Kidney (tissue), 14 donors: Measurements from ENCODE around the gene IFI27L1. TPM values are rescaled to one million over a fixed set of nuclear protein-coding genes. Genes with fewer than 3 reads are reported as not detected.

Experiments
- DNase-seq, 5 donors: peaks; one replicate each; pipeline ENCODE4 v3.0.0-alpha.2; 2013 to 2020
- FAIRE-seq: peaks from 2 replicates; lab custom pipeline; 2012; peaks lifted over from hg19 to GRCh38; lab: Jason Lieb, UNC
- H3K27ac ChIP-seq, 2 donors: one replicate each; pipeline ENCODE4 v1.7.0; 2013; ENCODE audit warnings: low read depth in 2 of 2, low read length in 2 of 2, inconsistent platforms in 1 of 2
- H3K27me3 ChIP-seq: one replicate; pipeline ENCODE4 v1.7.1; 2013; ENCODE audit warnings: low read length, inconsistent platforms; ENCODE audit not compliant: control insufficient read depth, insufficient read depth
- H3K36me3 ChIP-seq, 3 donors: one replicate each; pipeline versions ENCODE4 v1.7.0 to v1.7.1; 2013; ENCODE audit warnings: low read length in 3 of 3, control low read depth in 1 of 3, inconsistent platforms in 1 of 3; ENCODE audit not compliant: insufficient read depth in 3 of 3, control insufficient read depth in 2 of 3
- H3K4me1 ChIP-seq, 3 donors: one replicate each; pipeline versions ENCODE4 v1.7.0 to v1.7.1; 2013; ENCODE audit warnings: low read length in 3 of 3, inconsistent platforms in 1 of 3, low read depth in 1 of 3; ENCODE audit not compliant: control insufficient read depth in 2 of 3, insufficient read depth in 2 of 3
- H3K4me3 ChIP-seq, 3 donors: one replicate each; pipeline versions ENCODE4 v1.7.0 to v1.8.1; 2013; ENCODE audit warnings: low read length in 3 of 3, control low read depth in 1 of 3, inconsistent platforms in 1 of 3
- H3K9ac ChIP-seq, 3 donors: one replicate each; pipeline versions ENCODE4 v1.7.0 to v1.7.1; 2013; ENCODE audit warnings: low read length in 3 of 3, control low read depth in 1 of 3, inconsistent platforms in 1 of 3
- H3K9me3 ChIP-seq, 3 donors: one replicate each; pipeline versions ENCODE4 v1.7.0 to v1.7.1; 2013; ENCODE audit warnings: low read length in 3 of 3, control low read depth in 1 of 3, inconsistent platforms in 1 of 3; ENCODE audit not compliant: control insufficient read depth in 2 of 3, insufficient read depth in 1 of 3
- intact Hi-C: fragments of 100-400 bp; cut with DNase I; formaldehyde crosslinking; loops from one replicate; pipeline ENCODE4 v1.11.1; 2022
- polyA plus RNA-seq: library from polyadenylated mRNA; stranded (reverse); fragments of 350-450 nt; fragmentation: Illumina TruSeq; extraction: RNeasy Lipid Tissue Mini Kit (QIAGEN cat#74804); gene quantifications from one replicate; pipeline ENCODE4 v1.2.3, GENCODE V29; 2014; ENCODE audit warnings: low read depth, low replicate concordance; ENCODE audit not compliant: insufficient read depth
- total RNA-seq: library from RNA; stranded (reverse); fragmentation: NEBNext Ultra II Directional; extraction: Animal tissue kit (Norgen Biotek cat#: 25700); gene quantifications from one replicate; pipeline ENCODE4 v1.2.1, GENCODE V29; 2021
- TF ChIP-seq, protein P1 (sequence below): IDR thresholded peaks from 3 replicates; pipeline ENCODE4 v1.5.1; 2012; ENCODE audit warnings: mild to moderate bottlenecking, moderate library complexity, borderline replicate concordance; ENCODE audit not compliant: insufficient read depth; ENCODE audit errors: extremely low read depth
- donor health status: control.
- donor health status: control.
- donor health status: control.
- donor health status: control.
- donor health status: control.
- donor health status: DM: yes; HTN: yes; CAD: no.
- donor health status: Normal renal cell carcinoma (clear cell type).

Gene IFI27L1
- total and polyA plus RNA-seq, 2 donors from 2014 or later = 22.5 to 30.6 TPM

DNA sequence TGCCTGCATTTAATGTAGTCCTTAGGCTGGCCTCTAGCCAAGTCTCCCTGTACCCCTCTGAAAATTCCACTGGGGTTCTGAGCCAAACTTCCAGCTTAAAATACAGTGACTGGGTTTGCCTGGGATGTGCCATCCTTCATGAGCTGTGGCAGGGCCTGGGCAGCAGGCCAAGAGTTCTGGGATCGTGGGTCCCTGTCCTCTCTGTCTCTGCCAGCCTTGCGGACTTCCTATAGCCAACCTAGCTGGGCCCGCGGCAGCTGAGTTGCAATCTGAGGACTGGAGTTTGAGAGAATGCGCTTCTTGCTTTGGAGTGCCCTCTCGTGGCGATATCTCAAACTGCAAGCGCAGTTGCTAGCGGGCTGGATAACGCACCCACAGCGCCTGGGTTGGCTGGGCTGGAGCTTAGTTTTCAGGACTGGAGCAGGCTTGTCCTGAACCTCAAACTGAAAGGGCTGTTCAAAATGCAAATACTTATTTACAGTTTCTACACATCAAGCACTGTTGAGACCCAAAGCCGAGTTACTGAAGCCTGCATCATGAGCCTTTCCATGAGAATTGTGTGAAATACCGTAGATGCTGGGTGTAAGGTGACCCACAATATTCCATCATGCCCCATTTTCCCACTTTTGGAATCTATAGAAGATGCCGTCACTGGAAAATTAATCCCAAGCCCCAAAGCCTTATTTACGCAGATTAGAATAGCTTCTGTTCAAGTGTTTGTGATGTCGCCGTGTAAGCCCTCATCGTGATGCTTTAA, 55.6 kb downstream of the IFI27L1 start:
- H3K9me3 ChIP-seq = no peaks in the 10 kb centered on the region
- no peaks in the 10 kb centered on the region for H3K36me3 ChIP-seq
- no peak overlapping the region for H3K4me3 ChIP-seq
- FAIRE-seq = peak; percentile 53
- H3K9ac ChIP-seq = no peak overlapping the region
- DNase-seq = peak; percentile 82 to 92 (median 85)
- TF ChIP-seq, protein P1, sequence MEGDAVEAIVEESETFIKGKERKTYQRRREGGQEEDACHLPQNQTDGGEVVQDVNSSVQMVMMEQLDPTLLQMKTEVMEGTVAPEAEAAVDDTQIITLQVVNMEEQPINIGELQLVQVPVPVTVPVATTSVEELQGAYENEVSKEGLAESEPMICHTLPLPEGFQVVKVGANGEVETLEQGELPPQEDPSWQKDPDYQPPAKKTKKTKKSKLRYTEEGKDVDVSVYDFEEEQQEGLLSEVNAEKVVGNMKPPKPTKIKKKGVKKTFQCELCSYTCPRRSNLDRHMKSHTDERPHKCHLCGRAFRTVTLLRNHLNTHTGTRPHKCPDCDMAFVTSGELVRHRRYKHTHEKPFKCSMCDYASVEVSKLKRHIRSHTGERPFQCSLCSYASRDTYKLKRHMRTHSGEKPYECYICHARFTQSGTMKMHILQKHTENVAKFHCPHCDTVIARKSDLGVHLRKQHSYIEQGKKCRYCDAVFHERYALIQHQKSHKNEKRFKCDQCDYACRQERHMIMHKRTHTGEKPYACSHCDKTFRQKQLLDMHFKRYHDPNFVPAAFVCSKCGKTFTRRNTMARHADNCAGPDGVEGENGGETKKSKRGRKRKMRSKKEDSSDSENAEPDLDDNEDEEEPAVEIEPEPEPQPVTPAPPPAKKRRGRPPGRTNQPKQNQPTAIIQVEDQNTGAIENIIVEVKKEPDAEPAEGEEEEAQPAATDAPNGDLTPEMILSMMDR = peak; percentile 98
- no peaks in the 10 kb centered on the region for H3K27me3 ChIP-seq
- intact Hi-C loops = loop anchor here (5.0 kb wide), 1 partner anchor 104 kb away; no protein-coding TSS in a partner anchor
- no peak overlapping the region for H3K27ac ChIP-seq
- H3K4me1 ChIP-seq = no peaks in the 10 kb centered on the region

DNA sequence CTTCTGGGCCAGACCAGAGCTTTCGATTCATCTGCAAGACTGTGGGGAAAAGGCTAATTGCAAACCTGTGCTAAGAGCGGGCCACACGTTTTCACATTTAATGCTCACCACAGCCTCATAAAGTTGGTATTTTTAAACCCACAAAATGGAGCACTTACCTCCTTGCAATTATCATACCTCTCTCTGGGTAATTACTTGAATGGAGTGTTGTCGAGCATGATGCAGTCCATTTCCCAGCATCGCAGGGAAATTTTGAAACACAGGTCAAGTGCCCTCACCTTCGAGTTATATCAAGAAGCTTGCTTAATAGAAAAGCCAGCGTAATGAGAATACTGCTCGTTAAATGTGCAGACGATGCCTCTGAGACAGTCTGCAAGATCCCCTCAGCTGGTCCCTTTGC, 57.1 kb downstream of the IFI27L1 start:
- H3K9ac ChIP-seq = no peak overlapping the region
- FAIRE-seq (no peak), DNase-seq (no peak)
- intact Hi-C loops = loop anchor here (5.0 kb wide), 1 partner anchor 106 kb away; no protein-coding TSS in a partner anchor
- H3K4me3 ChIP-seq = no peak overlapping the region
- H3K27ac ChIP-seq = no peak overlapping the region
- no peaks in the 10 kb centered on the region for H3K4me1 ChIP-seq
- H3K27me3 ChIP-seq = no peaks in the 10 kb centered on the region
- H3K9me3 ChIP-seq = no peaks in the 10 kb centered on the region
- TF ChIP-seq, protein P1 = no peak
- H3K36me3 ChIP-seq = no peaks in the 10 kb centered on the region

DNA sequence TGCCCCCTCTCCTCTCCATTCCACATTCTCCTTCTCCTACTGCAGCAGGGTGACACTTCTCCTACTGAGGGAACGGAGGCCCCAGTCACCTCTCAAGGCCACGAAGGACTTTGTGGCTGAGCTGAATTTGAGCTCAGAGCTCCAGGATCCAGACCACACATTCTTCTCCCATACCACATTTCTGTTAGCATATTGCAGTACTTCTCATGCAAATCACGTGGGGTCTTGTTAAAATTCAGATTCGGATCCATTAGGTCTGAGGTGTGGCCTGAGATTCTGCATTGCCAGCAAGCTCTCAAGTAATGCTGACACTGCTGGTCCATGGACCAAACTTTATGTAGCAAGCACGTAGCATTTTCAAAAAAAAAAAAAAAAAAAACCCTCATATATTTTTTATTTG, 57.9 kb downstream of the IFI27L1 start:
- H3K9ac ChIP-seq = no peak overlapping the region
- FAIRE-seq (no peak), DNase-seq (no peak)
- no peaks in the 10 kb centered on the region for H3K9me3 ChIP-seq
- H3K27ac ChIP-seq = no peak overlapping the region
- H3K27me3 ChIP-seq = no peaks in the 10 kb centered on the region
- intact Hi-C loops = loop anchor here (5.0 kb wide), 1 partner anchor 107 kb away; no protein-coding TSS in a partner anchor
- TF ChIP-seq, protein P1 = no peak
- no peak overlapping the region for H3K4me3 ChIP-seq
- H3K4me1 ChIP-seq = no peaks in the 10 kb centered on the region
- no peaks in the 10 kb centered on the region for H3K36me3 ChIP-seq
